Naive thymus-derived CD4-positive, alpha-beta T cell (primary cell): ENCODE measurements around the gene FAM174B. TPM values are rescaled to one million over a fixed set of nuclear protein-coding genes. Genes with fewer than 3 reads are reported as not detected.

Experiments used
- ATAC-seq: fragments of 150-1000 bp; cut with Tn5 transposase; 2 replicates; pipeline ENCODE4 v1.10.0; 2021; ENCODE audit warnings: mild to moderate bottlenecking, moderate library complexity
- CTCF ChIA-PET: fragments of 350-600 bp; sonication (Branson Sonifier 250); formaldehyde crosslinking; loops from one replicate; lab custom pipeline; 2021; ENCODE audit warnings: antibody characterized with exemption; lab: Charles Lee
- POLR2A ChIA-PET: fragments of 350-600 bp; sonication (Branson Sonifier 250); formaldehyde crosslinking; loops from one replicate; lab custom pipeline; 2021; ENCODE audit warnings: antibody characterized with exemption, inconsistent platforms; lab: Charles Lee
- DNase-seq, 9 donors: peaks; one replicate each; pipeline versions ENCODE4 v3.0.0 to v3.0.0-alpha.2; 2020 to 2022; ENCODE audit warnings: mixed read lengths in 1 of 9
- H3K27ac ChIP-seq: one replicate; pipeline ENCODE4 v1.7.0; 2013; ENCODE audit warnings: mild to moderate bottlenecking, low read depth, low read length, moderate library complexity
- H3K27me3 ChIP-seq, 2 donors: one replicate each; pipeline ENCODE4 v1.7.0; 2013; ENCODE audit warnings: low read length in 2 of 2, mild to moderate bottlenecking in 2 of 2, moderate library complexity in 2 of 2; ENCODE audit not compliant: control insufficient read depth in 2 of 2, insufficient read depth in 2 of 2
- H3K36me3 ChIP-seq, 3 experiments: 1 replicate in 2 of 3; 2 replicates in 1 of 3; pipeline ENCODE4 v1.7.0; 2013; ENCODE audit warnings: low read length in 3 of 3, mild to moderate bottlenecking in 3 of 3, moderate library complexity in 1 of 3; ENCODE audit not compliant: insufficient read depth in 3 of 3, control insufficient read depth in 2 of 3
- H3K4me1 ChIP-seq, 2 donors: one replicate each; pipeline ENCODE4 v1.7.0; 2013; ENCODE audit warnings: low read length in 2 of 2, mild to moderate bottlenecking in 2 of 2, moderate library complexity in 1 of 2; ENCODE audit not compliant: control insufficient read depth in 2 of 2, insufficient read depth in 2 of 2
- H3K4me3 ChIP-seq: 2 replicates; pipeline ENCODE4 v1.7.0; 2013; ENCODE audit warnings: mild to moderate bottlenecking, low read length
- H3K9me3 ChIP-seq, 3 experiments: 1 replicate in 2 of 3; 2 replicates in 1 of 3; pipeline ENCODE4 v1.7.0; 2013; ENCODE audit warnings: low read length in 3 of 3; ENCODE audit not compliant: control insufficient read depth in 2 of 3
- H3K27ac Mint-ChIP-seq, 9 donors: one replicate each; pipeline ENCODE4 v1.8.0; 2020 to 2022; ENCODE audit warnings: mixed read lengths in 9 of 9, mild to moderate bottlenecking in 8 of 9, moderate library complexity in 5 of 9, inconsistent platforms in 2 of 9
- H3K27me3 Mint-ChIP-seq, 5 donors: one replicate each; pipeline ENCODE4 v1.8.0; 2021 to 2022; ENCODE audit warnings: mixed read lengths in 5 of 5, mild to moderate bottlenecking in 1 of 5
- H3K36me3 Mint-ChIP-seq, 5 donors: one replicate each; pipeline ENCODE4 v1.8.0; 2020 to 2022; ENCODE audit warnings: mixed read lengths in 5 of 5, mild to moderate bottlenecking in 3 of 5, inconsistent platforms in 1 of 5
- H3K4me1 Mint-ChIP-seq, 7 donors: one replicate each; pipeline ENCODE4 v1.8.0; 2020 to 2022; ENCODE audit warnings: mixed read lengths in 7 of 7, mild to moderate bottlenecking in 3 of 7, inconsistent platforms in 1 of 7
- H3K4me3 Mint-ChIP-seq, 10 donors: one replicate each; pipeline ENCODE4 v1.8.0; 2020 to 2022; ENCODE audit warnings: mild to moderate bottlenecking in 10 of 10, mixed read lengths in 10 of 10, moderate library complexity in 6 of 10, inconsistent platforms in 2 of 10
- H3K9me3 Mint-ChIP-seq, 11 donors: one replicate each; pipeline ENCODE4 v1.8.0; 2020 to 2022; ENCODE audit warnings: mixed read lengths in 11 of 11, mild to moderate bottlenecking in 4 of 11, inconsistent platforms in 1 of 11, moderate library complexity in 1 of 11
- intact Hi-C, 2 donors: fragments of 100-400 bp; cut with micrococcal nuclease; formaldehyde crosslinking; loops; one replicate each; pipeline ENCODE4 v1.15.1; 2023
- polyA plus RNA-seq, 2 donors: library from polyadenylated mRNA; unstranded; fragments of 300-500 nt; fragmentation: Illumina TruSeq; gene quantifications; one replicate each; pipeline ENCODE4 v1.2.3, GENCODE V29; 2021
- total RNA-seq, 6 experiments: library from RNA in 5 of 6; stranded (reverse) in 5 of 6; gene quantifications; 1 replicate in 5 of 6; 2 replicates in 1 of 6; pipeline ENCODE4 v1.2.3 and lab custom pipeline; 2021 to 2026

The FAM174B gene
- total and polyA plus RNA-seq, 7 experiments from 2014 or later = 3.5 to 15.9 (median 6.7) TPM

GRCh38 chr15:92633418-92633817, 22.2 kb downstream of the FAM174B start:
- no peak overlapping the region for H3K27ac ChIP-seq
- no peaks in the 10 kb centered on the region for H3K9me3 Mint-ChIP-seq
- DNase-seq (no peak), ATAC-seq (no peak)
- H3K4me3 ChIP-seq = no peak overlapping the region
- no peak overlapping the region for H3K4me3 Mint-ChIP-seq
- H3K36me3 Mint-ChIP-seq = peaks cover 0 to 12% (median 5%) of the 10 kb centered on the region in 5 donors
- H3K27me3 ChIP-seq = no peaks in the 10 kb centered on the region
- H3K4me1 Mint-ChIP-seq = peaks cover 0 to 10% (median 5%) of the 10 kb centered on the region in 7 donors
- intact Hi-C loops = no loop called here
- no peaks in the 10 kb centered on the region for H3K4me1 ChIP-seq
- H3K9me3 ChIP-seq = no peaks in the 10 kb centered on the region
- H3K36me3 ChIP-seq = no peaks in the 10 kb centered on the region
- CTCF ChIA-PET = no interaction called here
- H3K27me3 Mint-ChIP-seq = peaks cover 0 to 7% (median 0%) of the 10 kb centered on the region in 5 donors
- POLR2A ChIA-PET = no interaction called here
- H3K27ac Mint-ChIP-seq = no peak overlapping the region

- Mint-ChIP-seq H3K9me3 (no peaks in the 10 kb centered on the region), H3K27ac (no peak overlapping the region), H3K36me3 (peaks cover 0 to 12% (median 5%) of the 10 kb centered on the region in 5 donors), H3K4me3 (no peak overlapping the region), H3K27me3 (peaks cover 0 to 7% (median 0%) of the 10 kb centered on the region in 5 donors), H3K4me1 (peaks cover 0 to 10% (median 5%) of the 10 kb centered on the region in 7 donors)
- ATAC-seq = no peak
- DNase-seq = no peak
- intact Hi-C loops = no loop called here
- CTCF ChIA-PET = no interaction called here
- POLR2A ChIA-PET = no interaction called here
- no peak overlapping the region for H3K4me3 ChIP-seq
- H3K4me1 ChIP-seq = no peaks in the 10 kb centered on the region
- H3K9me3 ChIP-seq = no peaks in the 10 kb centered on the region
- no peak overlapping the region for H3K27ac ChIP-seq
- H3K36me3 ChIP-seq = no peaks in the 10 kb centered on the region
- no peaks in the 10 kb centered on the region for H3K27me3 ChIP-seq
Measured at GRCh38 chr15:92633001-92633400, 22.6 kb downstream of the FAM174B start.

- ChIA-PET POLR2A (no interaction called here), CTCF (interaction anchor here (0.7 kb wide), 1 partner anchor 10 kb away, joined by 4 read pairs; no protein-coding TSS in a partner anchor)
- Histone ChIP-seq H3K27ac (no peak overlapping the region), H3K4me3 (no peak overlapping the region), H3K4me1 (no peaks in the 10 kb centered on the region), H3K9me3 (no peaks in the 10 kb centered on the region), H3K27me3 (no peaks in the 10 kb centered on the region), H3K36me3 (no peaks in the 10 kb centered on the region)
- Mint-ChIP-seq H3K27ac (no peak overlapping the region), H3K36me3 (peaks cover 0 to 20% (median 6%) of the 10 kb centered on the region in 5 donors), H3K4me3 (no peak overlapping the region), H3K27me3 (peaks cover 0 to 7% (median 0%) of the 10 kb centered on the region in 5 donors), H3K9me3 (no peaks in the 10 kb centered on the region), H3K4me1 (peaks cover 0 to 4% (median 1%) of the 10 kb centered on the region in 7 donors)
- intact Hi-C loops = no loop called here
- ATAC-seq = no peak
- DNase-seq = no peak
Measured at GRCh38 chr15:92631721-92632120, 23.9 kb downstream of the FAM174B start.

DNA sequence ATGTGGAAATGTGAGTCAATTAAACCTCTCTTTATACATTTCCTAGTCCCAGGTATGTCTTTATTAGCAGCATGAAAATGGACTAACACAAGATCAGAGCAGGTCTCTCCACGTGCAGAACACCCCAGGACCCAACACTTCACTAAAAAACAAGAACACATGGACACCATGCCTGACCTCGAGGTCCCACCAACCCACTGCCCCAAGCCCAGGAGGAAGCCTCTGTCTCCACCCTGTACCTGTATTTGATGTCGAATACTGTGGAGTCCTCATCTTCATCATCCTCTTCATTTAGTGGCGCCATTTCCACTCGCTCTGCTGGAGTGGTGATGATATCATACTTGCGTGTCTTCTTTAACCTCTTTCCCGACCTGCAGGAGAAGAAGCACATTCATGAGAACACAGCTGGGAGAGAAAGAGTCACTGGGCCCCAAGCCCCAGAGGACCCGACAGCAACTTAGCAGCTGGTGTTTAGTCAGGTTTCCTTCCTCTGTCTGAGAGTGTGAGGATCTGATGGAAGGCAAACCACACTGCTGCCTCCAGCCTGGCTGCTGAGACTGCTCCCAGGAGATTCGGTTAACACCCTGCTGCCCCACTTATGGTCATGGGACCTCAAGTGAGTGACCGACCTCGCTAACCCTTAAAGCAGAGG, 25.5 kb downstream of the FAM174B start:
- Mint-ChIP-seq H3K9me3 (no peaks in the 10 kb centered on the region), H3K4me3 (no peak overlapping the region), H3K27ac (no peak overlapping the region), H3K27me3 (peaks cover 0 to 2% (median 0%) of the 10 kb centered on the region in 5 donors), H3K36me3 (peaks cover 0 to 20% (median 6%) of the 10 kb centered on the region in 5 donors), H3K4me1 (peaks cover 0 to 6% (median 0%) of the 10 kb centered on the region in 7 donors)
- Histone ChIP-seq H3K4me1 (no peaks in the 10 kb centered on the region), H3K27ac (no peak overlapping the region), H3K4me3 (no peak overlapping the region), H3K27me3 (no peaks in the 10 kb centered on the region), H3K9me3 (no peaks in the 10 kb centered on the region), H3K36me3 (no peaks in the 10 kb centered on the region)
- ATAC-seq (no peak), DNase-seq (no peak)
- CTCF ChIA-PET = interaction anchor here (0.7 kb wide), 1 partner anchor 10 kb away, joined by 3 read pairs; no protein-coding TSS in a partner anchor
- intact Hi-C loops = no loop called here
- POLR2A ChIA-PET = no interaction called here

GRCh38 chr15:92629276-92629974, 26.1 kb downstream of the FAM174B start:
- no peak overlapping the region for H3K27ac Mint-ChIP-seq
- no peaks in the 10 kb centered on the region for H3K27me3 ChIP-seq
- H3K27me3 Mint-ChIP-seq = no peaks in the 10 kb centered on the region
- H3K9me3 ChIP-seq = no peaks in the 10 kb centered on the region
- ATAC-seq (no peak), DNase-seq (no peak)
- peaks cover 0 to 8% (median 0%) of the 10 kb centered on the region in 7 donors for H3K4me1 Mint-ChIP-seq
- H3K9me3 Mint-ChIP-seq = no peaks in the 10 kb centered on the region
- no peak overlapping the region for H3K4me3 ChIP-seq
- H3K4me3 Mint-ChIP-seq = no peak overlapping the region
- H3K36me3 ChIP-seq = no peaks in the 10 kb centered on the region
- H3K4me1 ChIP-seq = no peaks in the 10 kb centered on the region
- CTCF ChIA-PET = interaction anchor here (0.7 kb wide), 1 partner anchor 9 kb away, joined by 3 read pairs; no protein-coding TSS in a partner anchor
- H3K36me3 Mint-ChIP-seq = peaks cover 0 to 20% (median 6%) of the 10 kb centered on the region in 5 donors
- POLR2A ChIA-PET = no interaction called here
- no peak overlapping the region for H3K27ac ChIP-seq
- intact Hi-C loops = no loop called here

DNA sequence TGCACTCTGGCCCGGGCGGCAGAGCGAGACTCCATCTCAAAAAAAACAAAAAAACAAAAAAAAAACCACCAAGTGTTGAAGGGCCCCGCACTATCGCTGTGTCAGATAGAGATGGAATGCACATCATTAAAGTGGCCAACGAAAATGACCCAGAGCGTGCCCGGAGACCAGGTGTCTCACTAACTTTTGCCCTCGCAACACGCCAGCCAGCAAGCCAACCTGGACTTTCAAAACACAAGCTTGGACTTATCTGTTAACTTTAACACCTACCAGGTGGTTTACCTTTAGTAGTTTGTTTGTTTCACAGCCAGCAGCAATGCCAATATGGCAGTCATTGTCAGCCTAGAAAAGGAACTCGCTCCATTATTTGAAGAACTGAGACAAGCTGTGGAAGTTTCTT, 28.6 kb downstream of the FAM174B start:
- peaks cover 0 to 20% (median 6%) of the 10 kb centered on the region in 5 donors for H3K36me3 Mint-ChIP-seq
- POLR2A ChIA-PET = no interaction called here
- no peak overlapping the region for H3K4me3 ChIP-seq
- DNase-seq (no peak), ATAC-seq (no peak)
- H3K4me1 ChIP-seq = no peaks in the 10 kb centered on the region
- H3K9me3 ChIP-seq = no peaks in the 10 kb centered on the region
- no peaks in the 10 kb centered on the region for H3K27me3 ChIP-seq
- no peaks in the 10 kb centered on the region for H3K27me3 Mint-ChIP-seq
- no peak overlapping the region for H3K27ac ChIP-seq
- no peak overlapping the region for H3K4me3 Mint-ChIP-seq
- intact Hi-C loops = no loop called here
- peaks cover 0 to 8% (median 0%) of the 10 kb centered on the region in 7 donors for H3K4me1 Mint-ChIP-seq
- no peaks in the 10 kb centered on the region for H3K36me3 ChIP-seq
- H3K9me3 Mint-ChIP-seq = no peaks in the 10 kb centered on the region
- H3K27ac Mint-ChIP-seq = no peak overlapping the region
- CTCF ChIA-PET = no interaction called here
